ENCODE data around the gene ZGRF1.
"Not testable (repeated sequence)": the region's sequence is repeated elsewhere in the genome, so short reads cannot be mapped to it uniquely, and the experiment has no call there.

Gene ZGRF1

DNA sequence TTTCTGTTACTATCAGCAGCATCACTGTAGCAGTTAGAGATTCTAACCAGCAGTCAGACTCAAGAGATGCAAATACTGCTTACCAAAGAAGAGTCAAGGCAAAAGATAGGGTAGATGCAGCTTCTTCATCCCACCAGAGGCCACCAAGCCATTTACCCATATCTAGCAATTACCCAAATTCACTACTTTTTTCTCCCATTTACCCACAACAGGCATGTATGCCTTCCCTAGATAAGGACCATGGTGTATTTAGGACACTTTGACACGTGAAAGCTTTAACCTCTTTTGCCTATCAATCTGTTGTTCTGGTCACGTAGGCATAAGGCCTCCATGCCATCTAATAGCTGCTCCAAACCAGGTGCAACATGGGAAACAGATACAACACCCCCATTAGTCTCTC lies 5.8 kb upstream of the ZGRF1 start:
- DNase-seq (ENCODE audit: low read depth in 2 of 2): no peak

DNA sequence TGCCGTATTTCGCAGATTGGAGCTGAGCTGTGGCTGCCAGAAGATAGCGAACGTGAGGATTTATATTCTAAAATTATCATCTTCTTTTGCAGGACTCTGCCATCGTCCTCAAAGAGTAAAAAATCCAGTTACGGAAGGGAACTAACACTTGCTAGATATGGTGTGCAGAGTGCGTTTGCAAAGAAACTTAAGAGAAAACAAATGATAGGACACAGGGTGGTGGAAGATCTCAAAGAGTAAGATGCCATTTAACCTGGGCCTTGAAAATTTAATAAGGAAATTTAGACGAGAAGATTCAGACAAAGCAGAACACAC lies 800 bp upstream of the ZGRF1 start:
- no peak for DNase-seq (ENCODE audit: low read depth in 2 of 2)

DNA sequence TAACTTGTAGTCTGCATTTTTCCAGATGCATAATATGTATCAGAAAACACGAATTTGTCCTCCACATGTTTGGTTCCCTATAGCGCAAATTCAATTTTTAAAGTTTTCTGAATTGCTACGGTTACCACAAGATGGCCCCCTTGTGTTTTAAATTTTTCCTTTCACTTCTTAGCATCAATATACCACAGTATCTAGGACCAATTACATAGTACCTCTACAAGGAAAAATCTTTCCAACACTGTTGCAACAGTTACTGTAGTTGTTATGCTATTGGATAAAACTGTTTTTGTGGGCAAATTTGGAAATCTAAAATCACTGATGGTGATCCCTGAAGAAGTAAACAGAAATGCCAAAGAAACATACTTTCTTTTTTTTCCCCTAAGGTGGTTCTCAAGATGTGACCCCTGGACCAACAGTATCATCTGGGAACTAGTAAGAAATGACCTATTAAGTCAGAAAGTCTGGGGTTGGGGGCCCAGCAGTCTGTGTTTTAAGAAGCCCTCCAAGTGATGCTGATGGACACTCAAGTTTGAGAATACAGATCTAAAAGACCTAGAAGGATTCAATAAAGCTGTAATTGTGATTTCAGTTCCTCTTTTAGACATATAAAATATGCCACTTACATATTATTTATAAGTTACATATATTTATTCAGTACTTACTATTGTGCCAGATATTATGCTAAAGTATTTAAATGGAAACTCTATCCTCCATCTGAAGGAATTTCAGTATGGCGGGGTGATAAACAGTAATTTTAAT lies 3.1 kb downstream of the ZGRF1 start:
- DNase-seq (ENCODE audit: low read depth in 2 of 2): no peak

DNA sequence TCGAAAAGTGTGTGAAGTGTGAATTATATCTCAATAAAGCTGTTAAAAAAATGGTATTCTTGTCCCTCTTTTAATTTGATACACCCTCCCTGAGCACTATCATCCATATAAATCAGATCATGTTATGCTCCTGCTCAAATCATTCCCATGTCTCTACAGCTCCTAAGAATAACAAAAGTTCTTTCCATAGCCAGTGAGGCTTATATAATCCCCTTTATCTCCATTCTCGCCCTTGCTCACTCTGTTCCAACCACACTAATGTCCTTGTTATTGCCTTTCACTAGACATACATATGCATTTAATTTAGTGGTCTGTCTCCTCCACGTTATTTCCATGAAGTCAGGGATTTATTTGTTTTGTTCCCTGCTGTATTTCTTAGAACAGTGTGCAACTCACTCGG lies 10.5 kb downstream of the ZGRF1 start:
- no peak for DNase-seq (ENCODE audit: low read depth in 2 of 2)

DNA sequence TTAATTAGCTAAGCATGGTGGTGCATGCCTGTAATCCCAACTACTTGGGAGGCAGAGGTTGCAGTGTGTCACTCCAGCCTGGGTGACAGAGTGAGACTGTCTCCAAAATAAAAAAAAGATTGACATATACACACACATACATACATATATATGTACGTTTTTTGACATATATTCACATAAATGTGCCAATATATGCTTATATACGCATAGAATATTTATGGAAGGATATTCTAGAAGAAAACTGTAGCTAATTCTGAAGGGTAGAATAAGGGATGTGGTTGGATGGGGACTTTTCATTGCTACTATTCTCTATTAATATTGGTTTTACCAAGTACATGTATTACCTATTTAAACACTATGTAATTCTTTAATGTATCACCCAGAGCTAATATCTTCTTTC lies 19.7 kb downstream of the ZGRF1 start:
- no peak for DNase-seq (ENCODE audit: low read depth in 2 of 2)

DNA sequence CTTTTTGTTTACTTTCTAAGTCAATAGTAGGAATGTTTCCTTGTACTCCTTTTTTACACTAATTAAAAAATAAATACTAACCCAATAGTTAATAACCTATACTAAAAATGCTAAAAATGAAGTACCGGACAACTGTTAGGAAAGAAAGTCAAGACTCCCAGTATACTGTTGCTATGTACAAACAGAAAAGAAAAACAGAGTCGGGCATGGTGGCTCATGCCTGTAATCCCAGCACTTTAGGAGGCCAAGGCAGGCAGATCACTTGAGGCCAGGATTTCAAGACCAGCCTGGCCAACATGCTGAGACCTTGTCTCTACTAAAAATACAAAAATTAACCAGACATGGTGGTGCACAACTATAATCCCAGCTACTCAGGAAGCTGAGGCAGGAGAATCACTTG lies 23.9 kb downstream of the ZGRF1 start:
- DNase-seq (ENCODE audit: low read depth in 2 of 2): not testable (repeated sequence)

DNA sequence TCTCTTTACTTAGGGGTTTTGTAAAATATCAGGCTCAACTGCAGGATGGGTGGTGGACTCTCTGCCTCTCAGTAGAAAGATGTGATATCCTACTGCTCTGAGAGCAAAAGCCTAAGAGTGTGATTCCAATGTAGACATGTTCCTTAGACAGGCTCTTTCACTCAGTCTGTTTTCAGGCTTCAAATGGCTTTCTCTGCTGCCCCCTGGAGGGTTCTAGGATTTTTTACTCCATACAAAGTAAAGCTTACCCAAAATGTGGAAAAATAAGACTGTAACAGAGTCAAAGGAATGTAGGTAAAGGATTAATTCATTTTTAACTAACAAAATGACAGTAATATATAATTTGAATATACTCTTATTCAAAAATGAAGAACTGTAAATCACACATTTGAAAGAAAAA lies 32.1 kb downstream of the ZGRF1 start:
- peak in 1 of 2 donors; percentile 1 for DNase-seq (ENCODE audit: low read depth in 2 of 2)

DNA sequence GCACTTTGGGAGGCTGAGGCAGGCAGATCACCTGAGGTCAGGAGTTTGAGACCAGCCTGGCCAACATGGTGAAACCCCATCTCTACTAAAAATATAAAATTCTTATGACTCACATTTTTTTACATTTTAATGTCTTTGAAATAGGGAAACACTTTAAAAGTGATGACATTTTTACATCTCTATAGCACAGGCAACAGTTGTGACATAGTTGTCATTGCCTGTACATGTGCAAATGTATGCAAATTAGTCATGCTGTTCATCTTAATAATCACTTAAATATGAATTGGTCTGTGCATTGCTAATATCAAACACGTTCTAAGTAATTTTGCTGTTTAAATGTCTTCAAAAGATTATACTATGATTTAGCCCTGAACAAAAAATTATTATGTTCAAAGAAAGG lies 41.7 kb downstream of the ZGRF1 start:
- DNase-seq (ENCODE audit: low read depth in 2 of 2): no peak

DNA sequence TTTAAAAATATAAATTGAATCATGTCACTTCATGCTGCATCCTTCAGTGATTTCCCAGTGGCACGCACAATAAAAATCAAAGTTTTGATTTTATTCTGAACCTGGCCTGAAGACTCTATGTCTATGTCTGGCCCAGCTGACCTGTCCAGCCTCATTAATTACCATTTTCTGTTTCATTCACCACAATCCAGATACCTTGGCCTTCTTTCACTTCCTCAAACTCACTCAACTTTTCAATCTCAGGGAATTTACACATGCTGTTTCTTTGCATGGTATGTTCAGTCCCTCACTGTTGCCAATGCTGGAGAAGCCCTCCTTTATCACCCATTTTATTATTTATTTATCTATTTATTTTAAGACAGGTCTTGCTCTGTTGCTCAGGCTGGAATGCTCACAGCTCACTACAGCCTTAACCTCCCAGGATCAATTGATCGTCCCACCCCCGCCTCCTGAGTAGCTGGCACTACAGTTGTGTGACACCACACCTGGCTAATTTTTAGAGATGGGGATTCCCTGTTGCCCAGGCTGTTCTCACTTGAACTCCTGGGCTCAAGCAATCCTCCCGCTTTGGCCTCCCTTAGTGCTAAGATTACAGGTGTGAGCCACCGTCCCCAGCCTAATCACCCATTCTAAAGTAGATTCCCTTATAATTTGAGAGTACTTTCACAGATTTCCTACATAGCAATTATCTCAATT lies 43.1 kb downstream of the ZGRF1 start:
- no peak for DNase-seq (ENCODE audit: low read depth in 2 of 2)

DNA sequence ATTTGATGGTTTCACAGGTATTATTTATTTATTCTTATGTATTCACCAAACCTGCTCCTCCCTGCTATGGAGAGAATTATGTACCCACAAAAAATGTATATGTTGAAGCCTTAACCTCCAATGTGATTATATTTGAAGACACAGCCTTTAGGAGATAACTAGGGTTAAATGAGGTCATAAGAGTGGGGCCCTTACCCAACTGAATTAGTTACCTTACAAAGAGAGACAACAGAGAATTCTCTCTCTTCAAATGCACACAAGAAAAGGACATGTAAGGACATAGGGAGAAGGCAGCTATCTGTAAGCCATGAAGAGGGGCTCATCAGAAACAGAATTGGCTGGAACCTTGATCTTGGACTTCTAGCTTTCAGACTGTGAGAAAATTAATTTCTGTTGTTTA lies 44.0 kb downstream of the ZGRF1 start:
- DNase-seq (ENCODE audit: low read depth in 2 of 2): no peak

DNA sequence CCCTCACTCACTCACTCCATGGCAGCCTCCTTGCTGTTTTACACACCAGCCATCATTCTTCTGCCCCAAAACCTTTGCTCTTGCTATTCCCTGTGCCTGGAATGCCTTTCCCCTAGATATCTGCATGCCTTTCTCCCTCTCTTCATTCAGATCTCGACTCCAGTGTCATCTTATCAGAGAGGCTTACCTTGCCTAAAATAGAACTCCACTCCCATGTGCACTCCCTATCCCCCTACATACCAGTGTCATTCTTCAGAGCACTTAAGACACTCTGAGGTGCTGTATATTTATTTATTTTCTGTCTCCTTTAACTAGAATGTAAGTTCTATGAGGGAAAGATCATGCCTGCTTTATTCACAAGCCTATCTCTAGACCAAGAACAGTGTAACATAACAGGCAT lies 45.1 kb downstream of the ZGRF1 start:
- DNase-seq (ENCODE audit: low read depth in 2 of 2): no peak

DNA sequence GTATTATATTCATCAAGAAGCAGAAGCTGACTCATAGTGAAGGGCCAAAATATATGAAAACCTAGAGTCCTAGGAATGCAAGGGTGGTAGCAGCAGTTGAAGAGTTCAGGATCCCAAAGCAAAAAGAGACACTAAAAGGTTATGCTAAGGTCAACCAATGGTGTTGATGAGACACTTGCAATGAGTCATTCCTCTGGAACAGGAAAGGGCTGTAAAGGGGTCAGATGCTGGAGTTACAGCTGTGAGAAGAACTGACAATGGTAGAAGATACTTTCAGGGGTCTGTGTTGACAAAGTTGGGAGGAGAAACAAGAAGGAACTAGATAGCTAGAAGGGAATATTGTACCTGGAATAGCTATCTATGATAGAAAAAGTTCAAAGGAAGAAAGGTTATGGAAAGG lies 47.5 kb downstream of the ZGRF1 start:
- DNase-seq (ENCODE audit: low read depth in 2 of 2): no peak

DNA sequence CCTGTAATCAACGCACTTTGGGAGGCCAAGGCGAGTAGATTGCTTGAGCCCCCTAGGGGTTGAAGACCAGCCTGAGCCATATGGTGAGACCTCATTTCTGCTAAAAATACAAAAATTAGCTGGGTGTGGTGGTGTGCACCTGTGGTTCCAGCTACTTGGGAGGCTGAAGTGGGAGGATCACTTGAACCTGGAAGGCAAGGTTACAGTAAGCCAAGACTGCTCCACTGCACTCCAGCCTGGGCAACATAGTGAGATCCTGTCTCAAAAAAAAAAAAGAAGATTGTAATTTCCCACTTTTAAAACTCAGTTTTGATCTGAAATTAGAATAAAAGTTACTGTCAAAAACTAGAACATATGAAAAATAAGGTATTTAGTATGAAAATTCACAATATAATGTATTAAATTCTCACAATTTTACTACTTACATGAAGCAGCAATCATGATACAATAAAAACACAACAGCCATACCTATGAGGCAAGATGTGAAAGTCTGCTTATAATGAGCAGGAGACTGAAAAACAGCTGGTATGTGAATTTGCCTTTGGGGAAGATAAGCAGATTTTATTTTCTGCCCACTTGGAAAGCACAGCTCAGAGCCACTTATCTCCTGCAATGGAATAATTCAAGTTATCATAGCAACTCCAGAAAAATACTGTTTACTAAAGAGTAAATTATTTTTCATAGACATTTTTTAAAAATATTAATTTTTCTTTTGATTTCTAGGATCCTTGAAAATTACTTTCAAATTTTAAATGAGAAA lies 50.6 kb downstream of the ZGRF1 start:
- no peak for DNase-seq (ENCODE audit: low read depth in 2 of 2)

DNA sequence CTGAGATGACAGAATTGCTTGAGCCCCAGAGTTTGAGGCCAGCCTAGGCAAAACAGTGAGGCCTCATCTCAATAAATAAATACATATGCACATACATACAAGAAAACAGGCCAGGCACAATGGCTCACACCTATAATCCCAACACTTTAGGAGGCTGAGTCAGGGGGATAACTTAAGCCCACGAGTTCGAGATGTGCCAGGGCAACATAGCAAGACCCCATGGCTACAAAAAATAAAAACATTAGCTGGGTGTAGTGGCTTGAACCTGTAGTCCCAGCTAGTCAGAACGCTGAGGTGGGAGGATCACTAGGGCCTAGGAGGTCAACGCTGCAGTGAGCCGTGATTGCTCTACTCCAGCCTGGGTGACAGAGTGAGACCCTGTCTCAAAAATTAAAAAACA lies 69.2 kb downstream of the ZGRF1 start:
- no peak for DNase-seq (ENCODE audit: low read depth in 2 of 2)

DNA sequence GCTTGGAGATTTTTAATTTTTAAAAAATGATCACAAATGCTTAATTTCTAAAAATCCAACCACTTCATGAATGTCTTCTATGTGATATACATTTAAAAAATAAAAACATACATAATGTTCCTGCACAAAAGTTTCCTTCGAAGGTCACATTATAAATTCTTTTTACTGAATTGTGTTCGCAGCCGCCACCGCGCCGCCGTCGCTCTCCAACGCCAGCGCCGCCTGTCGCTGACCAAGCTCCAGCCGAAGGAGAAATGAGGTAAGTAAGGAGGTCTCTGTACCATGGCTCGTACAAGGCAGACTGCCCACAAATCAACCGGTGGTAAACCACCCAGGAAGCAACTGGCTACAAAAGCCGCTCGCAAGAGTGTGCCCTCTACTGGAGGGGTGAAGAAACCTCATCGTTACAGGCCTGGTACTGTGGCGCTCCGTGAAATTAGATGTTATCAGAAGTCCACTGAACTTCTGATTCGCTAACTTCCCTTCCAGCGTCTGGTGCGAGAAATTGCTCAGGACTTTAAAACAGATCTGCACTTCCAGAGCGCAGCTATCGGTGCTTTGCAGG lies 71.9 kb downstream of the ZGRF1 start:
- DNase-seq (ENCODE audit: low read depth in 2 of 2): no peak

DNA sequence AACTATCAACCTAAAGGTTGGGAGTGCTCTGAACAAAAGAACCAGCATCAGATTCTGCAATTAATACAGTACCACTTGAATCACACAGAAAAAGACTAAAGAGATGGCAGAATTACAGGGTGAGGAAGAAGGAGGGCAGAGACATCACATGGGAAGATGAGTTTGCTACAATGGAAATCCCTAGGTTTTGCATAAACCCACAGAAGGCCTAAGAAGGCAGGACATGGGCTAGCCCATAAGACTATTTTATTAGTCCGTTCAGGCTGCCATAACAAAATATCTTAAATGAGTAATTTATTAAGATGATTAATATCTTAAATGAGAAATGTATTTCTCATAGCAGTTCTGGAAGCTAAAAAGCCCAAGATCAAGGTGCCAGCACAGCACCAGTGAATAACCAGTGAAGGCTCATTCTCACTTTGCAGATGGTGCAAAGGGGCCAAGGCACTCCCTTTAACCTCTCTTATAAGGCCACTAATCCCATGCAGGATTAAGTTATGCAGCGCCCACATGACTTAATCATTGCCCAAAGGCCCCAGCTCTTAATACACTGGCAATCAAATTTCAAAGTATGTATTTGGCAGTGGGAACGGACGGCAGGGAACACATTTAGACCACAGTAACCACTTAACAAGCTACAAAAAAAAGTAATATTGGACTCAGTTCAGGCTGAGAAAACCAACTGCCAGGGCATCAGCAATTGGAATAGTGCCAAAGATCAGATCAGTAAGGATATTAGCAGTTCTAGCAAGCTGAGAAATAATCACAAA lies 73.1 kb downstream of the ZGRF1 start:
- DNase-seq (ENCODE audit: low read depth in 2 of 2): no peak

DNA sequence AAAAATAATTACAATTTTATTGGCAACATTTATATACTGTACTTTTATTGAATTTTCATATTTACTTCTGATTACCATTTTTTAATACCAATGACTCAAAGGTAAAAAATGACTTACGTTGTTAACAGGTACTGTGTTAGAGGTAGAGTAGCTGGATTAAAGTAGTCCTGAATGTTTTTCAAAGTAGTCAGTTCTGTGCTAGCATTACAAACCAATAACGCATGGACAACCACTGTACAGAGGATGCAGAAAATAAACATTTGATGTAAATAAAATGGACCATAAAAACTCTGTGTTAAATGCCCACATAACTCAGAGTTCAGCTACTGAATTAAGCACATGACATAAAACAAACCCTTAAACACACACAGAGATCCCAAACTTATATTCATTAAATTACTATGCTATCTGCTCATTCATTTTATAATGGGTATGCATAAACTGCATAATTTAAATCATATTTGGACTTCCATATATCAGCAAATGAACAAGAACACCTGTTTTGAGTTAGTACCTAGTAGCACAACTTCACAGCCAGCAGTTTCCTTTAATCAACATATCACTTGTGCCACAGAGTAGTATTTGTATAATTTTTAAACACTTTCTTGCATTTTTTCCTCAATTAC lies 74.3 kb downstream of the ZGRF1 start:
- DNase-seq (ENCODE audit: low read depth in 2 of 2): no peak

DNA sequence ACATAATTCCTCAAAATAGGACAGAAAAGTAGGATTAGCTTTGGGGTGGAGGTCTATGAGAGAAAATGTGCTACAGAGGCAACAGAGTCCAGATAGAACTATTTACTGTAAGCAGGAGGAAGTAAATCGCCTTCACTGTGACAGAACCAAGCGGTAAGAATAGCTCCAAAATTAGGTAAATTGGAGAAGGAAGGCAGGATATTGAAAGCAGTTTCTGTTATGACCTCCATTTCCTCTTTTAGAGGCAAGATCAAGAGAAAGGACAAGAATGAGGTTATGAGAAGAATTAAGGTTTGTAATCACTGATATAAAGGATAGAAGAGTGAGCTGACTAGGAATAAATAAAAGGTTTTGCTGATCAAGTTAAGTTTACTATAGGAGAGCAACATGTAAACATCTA lies 76.6 kb downstream of the ZGRF1 start:
- no peak for DNase-seq (ENCODE audit: low read depth in 2 of 2)

DNA sequence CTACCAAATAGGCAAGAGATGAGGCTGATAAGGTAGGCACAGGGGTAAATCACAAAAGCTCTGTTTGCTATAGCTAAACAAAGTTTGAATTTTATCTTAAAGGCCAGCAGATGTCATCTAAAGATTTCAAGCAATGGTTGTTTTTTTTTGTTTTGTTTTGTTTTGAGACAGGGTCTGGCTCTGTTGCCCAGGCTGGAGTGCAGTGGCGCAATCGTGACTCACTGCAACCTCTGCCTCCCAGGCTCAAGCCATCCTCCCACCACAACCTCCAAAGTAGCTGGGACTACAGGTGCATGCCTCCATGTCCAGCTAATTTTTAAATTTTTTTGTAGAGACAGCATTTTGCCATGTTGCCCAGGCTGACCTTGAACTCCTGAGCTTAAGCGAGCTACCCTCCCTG lies 77.7 kb downstream of the ZGRF1 start:
- DNase-seq (ENCODE audit: low read depth in 2 of 2): no peak

DNA sequence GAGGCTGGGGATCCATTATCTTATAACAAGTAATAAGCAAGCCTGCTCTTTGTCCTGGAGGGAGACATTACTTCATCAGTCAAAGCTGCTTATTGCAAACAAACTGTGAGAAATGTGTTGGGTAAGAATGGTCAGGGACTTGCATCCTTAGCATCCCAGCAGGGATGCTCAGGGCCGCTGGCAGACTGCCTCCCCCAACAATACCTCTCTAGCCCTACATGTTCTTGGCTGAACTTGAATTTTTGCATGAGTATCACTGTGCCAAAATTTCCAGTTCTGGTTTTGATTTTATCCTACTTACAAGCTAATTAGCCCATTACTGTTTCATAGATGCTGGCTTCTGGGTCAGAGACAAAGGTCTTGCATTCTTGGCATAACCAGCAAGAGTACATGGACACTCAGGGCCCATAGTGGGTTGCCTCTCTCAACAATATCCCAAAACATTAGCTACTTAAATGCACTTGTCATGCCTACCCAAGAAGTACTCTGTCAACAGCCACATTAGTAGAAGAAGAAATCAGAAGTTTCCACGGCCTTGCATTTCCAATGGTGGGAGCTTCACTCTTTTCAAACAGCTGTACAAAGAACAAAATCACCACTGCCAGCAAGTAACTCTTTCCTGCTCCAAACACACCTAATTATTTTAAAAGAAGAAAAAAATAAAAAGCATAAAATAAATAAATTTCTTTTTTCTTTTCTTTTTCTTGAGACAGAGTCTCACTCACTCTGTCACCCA lies 78.9 kb downstream of the ZGRF1 start:
- DNase-seq (ENCODE audit: low read depth in 2 of 2): no peak

DNA sequence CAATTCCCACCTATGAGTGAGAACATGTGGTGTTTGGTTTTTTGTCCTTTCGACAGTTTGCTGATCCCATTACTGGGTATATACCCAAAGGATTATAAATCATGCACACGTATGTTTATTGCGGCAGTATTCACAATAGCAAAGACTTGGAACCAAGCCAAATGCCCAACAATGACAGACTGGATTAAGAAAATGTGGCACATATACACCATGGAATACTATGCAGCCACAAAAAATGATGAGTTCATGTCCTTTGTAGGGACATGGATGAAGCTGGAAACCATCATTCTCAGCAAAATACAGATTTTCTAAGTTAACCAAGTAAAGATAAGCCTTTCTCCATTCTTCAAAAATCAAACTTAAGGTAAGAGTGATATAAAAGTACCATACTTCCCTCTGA lies 82.4 kb downstream of the ZGRF1 start:
- not testable (repeated sequence) for DNase-seq (ENCODE audit: low read depth in 2 of 2)
